Measurements from ENCODE around the gene MAPK8IP3. TPM values are rescaled to one million over a fixed set of nuclear protein-coding genes. Genes with fewer than 3 reads are reported as not detected.

MAPK8IP3 gene
- total RNA-seq, 1 experiment from 2014 or later = 41.1 TPM

DNA sequence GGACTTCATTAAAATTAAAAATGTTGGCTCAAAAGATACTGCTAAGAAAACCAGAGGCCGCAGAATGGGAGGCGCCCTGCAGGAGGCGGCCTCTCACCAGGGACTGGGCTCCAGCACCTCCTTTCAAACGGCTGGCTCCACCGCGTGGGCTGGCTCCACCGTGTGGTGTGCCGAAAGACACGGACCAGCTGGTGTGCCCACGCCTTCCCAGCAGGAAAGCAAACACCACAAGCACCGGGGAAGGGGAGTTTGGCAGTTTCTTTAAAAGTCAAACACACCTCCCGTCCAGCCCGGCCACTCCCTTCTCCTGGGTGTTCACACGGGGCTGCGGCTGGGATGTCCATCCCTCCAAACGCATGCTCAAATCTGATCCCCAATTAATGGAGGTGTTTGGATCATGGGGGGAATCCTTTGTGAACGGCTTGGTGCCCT, 106.8 kb downstream of the MAPK8IP3 start:
- POLR2A ChIA-PET (ENCODE audit: unreplicated experiment) = no interaction called here
- intact Hi-C loops (cut with micrococcal nuclease) = no loop called here
- peak; percentile 70 for DNase-seq

DNA sequence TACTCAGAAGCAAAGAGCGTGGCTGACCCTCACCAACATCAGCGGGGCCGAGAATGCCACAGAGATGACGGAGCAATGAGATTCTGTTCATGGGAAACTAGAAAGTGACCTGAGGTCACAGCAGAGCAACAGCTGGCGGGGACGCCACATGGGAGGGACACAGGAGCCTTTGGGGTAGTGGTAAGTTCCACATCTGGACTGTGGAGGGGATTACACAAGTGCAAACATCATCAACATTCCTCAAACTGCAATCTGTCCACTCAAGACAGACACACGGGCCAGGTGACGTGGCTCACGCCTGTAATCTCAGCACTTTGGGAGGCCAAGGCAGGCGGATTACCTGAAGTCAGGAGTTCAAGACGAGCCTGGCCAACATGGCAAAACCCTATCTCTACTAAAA, 109.5 kb downstream of the MAPK8IP3 start:
- POLR2A ChIA-PET (ENCODE audit: unreplicated experiment) = no interaction called here
- Histone ChIP-seq H3K4me2 (ENCODE audit: low read length) (no peak overlapping the region), H3K4me3 (ENCODE audit: low read length) (no peak overlapping the region), H4K20me1 (ENCODE audit: low read length) (no peaks in the 10 kb centered on the region), H3F3A (ENCODE audit: low read length, unreplicated experiment) (no peaks in the 10 kb centered on the region), H3K36me3 (ENCODE audit: low read depth, low read length) (peaks cover 4% of the 10 kb centered on the region; the same call in 1 of the 2 replicates), H2AFZ (ENCODE audit: low read length) (no peak overlapping the region), H3K27ac (ENCODE audit: low read length) (no peak overlapping the region), H3K79me2 (ENCODE audit: low read length) (no peaks in the 10 kb centered on the region), H3K9me2 (replicated peaks; ENCODE audit: low read length) (no peaks in the 10 kb centered on the region), H3K9ac (ENCODE audit: low read length) (no peak overlapping the region), H3K27me3 (ENCODE audit: low read length) (no peaks in the 10 kb centered on the region), H3K4me1 (ENCODE audit: insufficient read depth, low read length) (no peaks in the 10 kb centered on the region), H3K9me3 (ENCODE audit: low read length) (no peaks in the 10 kb centered on the region)
- intact Hi-C loops (cut with micrococcal nuclease) = no loop called here
- CTCF ChIA-PET = no interaction called here
- DNase-seq = no peak
- no peak for ATAC-seq
- no TSS peak for BruUV-seq (replicated peaks)
- TF ChIP-seq EZH2 (IDR thresholded peaks at IDR 0.05; ENCODE audit: low read length, unreplicated experiment) (no peak), EZH2phosphoT487 (IDR thresholded peaks at IDR 0.05; ENCODE audit: borderline replicate concordance, low read length) (no peak)
- TF ChIP-seq, protein P1, sequence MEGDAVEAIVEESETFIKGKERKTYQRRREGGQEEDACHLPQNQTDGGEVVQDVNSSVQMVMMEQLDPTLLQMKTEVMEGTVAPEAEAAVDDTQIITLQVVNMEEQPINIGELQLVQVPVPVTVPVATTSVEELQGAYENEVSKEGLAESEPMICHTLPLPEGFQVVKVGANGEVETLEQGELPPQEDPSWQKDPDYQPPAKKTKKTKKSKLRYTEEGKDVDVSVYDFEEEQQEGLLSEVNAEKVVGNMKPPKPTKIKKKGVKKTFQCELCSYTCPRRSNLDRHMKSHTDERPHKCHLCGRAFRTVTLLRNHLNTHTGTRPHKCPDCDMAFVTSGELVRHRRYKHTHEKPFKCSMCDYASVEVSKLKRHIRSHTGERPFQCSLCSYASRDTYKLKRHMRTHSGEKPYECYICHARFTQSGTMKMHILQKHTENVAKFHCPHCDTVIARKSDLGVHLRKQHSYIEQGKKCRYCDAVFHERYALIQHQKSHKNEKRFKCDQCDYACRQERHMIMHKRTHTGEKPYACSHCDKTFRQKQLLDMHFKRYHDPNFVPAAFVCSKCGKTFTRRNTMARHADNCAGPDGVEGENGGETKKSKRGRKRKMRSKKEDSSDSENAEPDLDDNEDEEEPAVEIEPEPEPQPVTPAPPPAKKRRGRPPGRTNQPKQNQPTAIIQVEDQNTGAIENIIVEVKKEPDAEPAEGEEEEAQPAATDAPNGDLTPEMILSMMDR (conservative IDR thresholded peaks at IDR 0.05; ENCODE audit: low read depth, low read length) = no peak

More for the DNA sequence above, 106.8 kb downstream of the MAPK8IP3 start:
- H3K27ac ChIP-seq (ENCODE audit: low read length) = no peak overlapping the region
- no peaks in the 10 kb centered on the region for H4K20me1 ChIP-seq (ENCODE audit: low read length)
- peak; percentile 99 for ATAC-seq
- H3K9me2 ChIP-seq (replicated peaks; ENCODE audit: low read length) = no peaks in the 10 kb centered on the region
- H3F3A ChIP-seq (ENCODE audit: low read length, unreplicated experiment) = no peaks in the 10 kb centered on the region
- 0 out of 2 replicates have a peak overlapping the region, but pooled peaks have one; percentile 48 for H2AFZ ChIP-seq (ENCODE audit: low read length)
- CTCF ChIA-PET = interaction anchor here (0.5 kb wide), 1 partner anchor 92 kb away, joined by 7 read pairs; no protein-coding TSS in a partner anchor
- TF ChIP-seq EZH2phosphoT487 (IDR thresholded peaks at IDR 0.05; ENCODE audit: borderline replicate concordance, low read length) = no peak
- TF ChIP-seq, protein P1 (conservative IDR thresholded peaks at IDR 0.05; ENCODE audit: low read depth, low read length) = peak; percentile 82
- no peak overlapping the region for H3K4me3 ChIP-seq (ENCODE audit: low read length)
- H3K36me3 ChIP-seq (ENCODE audit: low read depth, low read length) = peaks cover 4% of the 10 kb centered on the region; the same call in 1 of the 2 replicates
- H3K27me3 ChIP-seq (ENCODE audit: low read length) = no peaks in the 10 kb centered on the region
- H3K79me2 ChIP-seq (ENCODE audit: low read length) = no peaks in the 10 kb centered on the region
- H3K4me1 ChIP-seq (ENCODE audit: insufficient read depth, low read length) = no peaks in the 10 kb centered on the region
- H3K9me3 ChIP-seq (ENCODE audit: low read length) = no peaks in the 10 kb centered on the region
- no peak overlapping the region for H3K9ac ChIP-seq (ENCODE audit: low read length)
- no peak overlapping the region for H3K4me2 ChIP-seq (ENCODE audit: low read length)
- no TSS peak for BruUV-seq (replicated peaks)

DNA sequence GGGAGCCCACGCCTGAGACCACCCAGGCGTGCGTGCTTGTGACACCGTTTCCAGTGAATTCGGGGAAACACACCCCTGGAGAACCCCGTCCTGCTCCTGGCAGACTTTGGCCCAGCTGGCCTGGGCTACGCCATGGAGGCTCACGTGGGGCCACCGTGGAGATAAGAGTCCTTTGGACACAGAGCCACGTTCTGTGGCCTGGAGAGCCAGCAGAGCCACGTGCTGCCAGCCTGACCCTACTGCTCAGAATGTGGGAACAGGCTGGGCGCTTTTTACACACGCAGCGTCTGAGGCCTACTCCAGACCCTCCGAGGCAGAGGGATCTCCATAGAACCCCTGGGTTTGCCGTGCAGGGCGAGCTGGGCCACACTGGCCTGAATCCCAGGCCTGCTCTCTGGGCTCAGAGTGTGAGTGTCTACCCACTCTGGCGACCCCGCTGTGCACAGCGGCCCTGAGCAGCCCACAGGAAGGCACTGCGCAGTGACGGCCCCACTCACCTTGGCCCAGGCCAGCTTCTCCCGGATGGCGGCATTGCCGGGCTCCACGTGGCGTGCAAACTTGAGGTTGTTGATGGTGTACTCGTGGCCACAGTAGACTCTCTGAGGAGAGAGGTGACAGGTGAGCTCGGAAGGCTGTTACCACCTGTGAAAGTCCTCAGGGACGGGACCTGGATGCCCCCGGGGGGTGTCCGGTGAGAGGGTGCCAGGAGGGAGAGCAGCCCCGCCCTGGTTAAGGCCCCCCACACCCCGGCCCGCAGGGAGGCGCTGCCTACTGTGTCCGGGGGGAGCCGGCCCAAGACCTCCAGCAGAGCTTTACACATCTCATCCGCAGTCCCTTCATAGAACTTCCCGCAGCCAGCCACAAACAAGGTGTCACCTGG, 110.6 kb downstream of the MAPK8IP3 start:
- DNase-seq = no peak
- H3K4me3 ChIP-seq (ENCODE audit: low read length) = no peak overlapping the region
- no peak overlapping the region for H3K4me2 ChIP-seq (ENCODE audit: low read length)
- H3K27me3 ChIP-seq (ENCODE audit: low read length) = no peaks in the 10 kb centered on the region
- BruUV-seq (replicated peaks) = no TSS peak
- no peak for ATAC-seq
- intact Hi-C loops (cut with micrococcal nuclease) = no loop called here
- H3K9me3 ChIP-seq (ENCODE audit: low read length) = no peaks in the 10 kb centered on the region
- no peaks in the 10 kb centered on the region for H3F3A ChIP-seq (ENCODE audit: low read length, unreplicated experiment)
- H3K9ac ChIP-seq (ENCODE audit: low read length) = no peak overlapping the region
- H3K36me3 ChIP-seq (ENCODE audit: low read depth, low read length) = peaks cover 4% of the 10 kb centered on the region; the same call in 1 of the 2 replicates
- POLR2A ChIA-PET (ENCODE audit: unreplicated experiment) = no interaction called here
- H3K27ac ChIP-seq (ENCODE audit: low read length) = no peak overlapping the region
- no peaks in the 10 kb centered on the region for H3K79me2 ChIP-seq (ENCODE audit: low read length)
- no peak overlapping the region for H2AFZ ChIP-seq (ENCODE audit: low read length)
- no peaks in the 10 kb centered on the region for H4K20me1 ChIP-seq (ENCODE audit: low read length)
- H3K4me1 ChIP-seq (ENCODE audit: insufficient read depth, low read length) = no peaks in the 10 kb centered on the region
- TF ChIP-seq EZH2 (IDR thresholded peaks at IDR 0.05; ENCODE audit: low read length, unreplicated experiment) (no peak), EZH2phosphoT487 (IDR thresholded peaks at IDR 0.05; ENCODE audit: borderline replicate concordance, low read length) (no peak)
- TF ChIP-seq, protein P1 (conservative IDR thresholded peaks at IDR 0.05; ENCODE audit: low read depth, low read length) = no peak
- H3K9me2 ChIP-seq (replicated peaks; ENCODE audit: low read length) = no peaks in the 10 kb centered on the region
- CTCF ChIA-PET = no interaction called here
